ENCODE data around the gene RBM47. TPM values are rescaled to one million over a fixed set of nuclear protein-coding genes. Genes with fewer than 3 reads are reported as not detected.
A peak's percentile ranks its signal among the peaks of the same experiment; 100 is the strongest.

Gene RBM47
- total RNA-seq, 1 donor from 2014 or later = 0.98 TPM

GRCh38 chr4:40490481-40490880 lies 139.2 kb downstream of the RBM47 start:
- TF ChIP-seq CTCF (IDR thresholded peaks at IDR 0.05; ENCODE audit: partially characterized antibody, unreplicated experiment) = no peak
- Mint-ChIP-seq H3K27me3 (ENCODE audit: unreplicated experiment) (peaks cover 2% of the 10 kb centered on the region), H3K36me3 (ENCODE audit: unreplicated experiment) (no peaks in the 10 kb centered on the region), H3K4me3 (ENCODE audit: unreplicated experiment) (no peak overlapping the region), H3K9me3 (ENCODE audit: unreplicated experiment) (peaks cover 1% of the 10 kb centered on the region), H3K4me1 (ENCODE audit: low read depth, unreplicated experiment) (no peaks in the 10 kb centered on the region), H3K27ac (ENCODE audit: unreplicated experiment) (no peak overlapping the region)
- DNase-seq = no peak

DNA sequence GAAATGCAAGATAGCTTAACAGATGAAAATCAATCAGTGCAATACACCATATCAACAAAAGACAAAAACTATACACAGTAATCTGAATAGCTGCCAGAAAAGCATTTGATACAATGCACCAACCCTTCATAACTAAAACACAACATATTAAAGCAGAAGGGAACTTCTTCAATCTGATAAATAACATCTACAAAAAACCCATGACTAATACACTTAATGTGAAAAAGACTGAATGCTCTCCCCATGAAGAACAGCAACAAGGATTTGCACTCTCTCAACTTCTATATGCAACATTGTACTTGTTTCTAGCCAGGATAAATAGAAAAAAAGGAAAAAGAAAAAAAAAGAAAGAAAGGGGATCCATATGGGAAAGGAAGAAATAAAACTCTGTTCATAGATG lies 139.7 kb downstream of the RBM47 start:
- H3K4me1 Mint-ChIP-seq (ENCODE audit: low read depth, unreplicated experiment) = no peaks in the 10 kb centered on the region
- TF ChIP-seq CTCF (IDR thresholded peaks at IDR 0.05; ENCODE audit: partially characterized antibody, unreplicated experiment) = no peak
- H3K36me3 Mint-ChIP-seq (ENCODE audit: unreplicated experiment) = no peaks in the 10 kb centered on the region
- H3K4me3 Mint-ChIP-seq (ENCODE audit: unreplicated experiment) = no peak overlapping the region
- H3K27ac Mint-ChIP-seq (ENCODE audit: unreplicated experiment) = no peak overlapping the region
- DNase-seq = no peak
- H3K27me3 Mint-ChIP-seq (ENCODE audit: unreplicated experiment) = peaks cover 2% of the 10 kb centered on the region
- peaks cover 1% of the 10 kb centered on the region for H3K9me3 Mint-ChIP-seq (ENCODE audit: unreplicated experiment)

GRCh38 chr4:40486534-40486933 lies 143.1 kb downstream of the RBM47 start:
- peaks cover 7% of the 10 kb centered on the region for H3K4me1 Mint-ChIP-seq (ENCODE audit: low read depth, unreplicated experiment)
- TF ChIP-seq CTCF (IDR thresholded peaks at IDR 0.05; ENCODE audit: partially characterized antibody, unreplicated experiment) = no peak
- no peak overlapping the region for H3K4me3 Mint-ChIP-seq (ENCODE audit: unreplicated experiment)
- H3K27ac Mint-ChIP-seq (ENCODE audit: unreplicated experiment) = no peak overlapping the region
- H3K36me3 Mint-ChIP-seq (ENCODE audit: unreplicated experiment) = no peaks in the 10 kb centered on the region
- no peaks in the 10 kb centered on the region for H3K27me3 Mint-ChIP-seq (ENCODE audit: unreplicated experiment)
- no peak for DNase-seq
- H3K9me3 Mint-ChIP-seq (ENCODE audit: unreplicated experiment) = peaks cover 1% of the 10 kb centered on the region

GRCh38 chr4:40484346-40485090 lies 145.1 kb downstream of the RBM47 start:
- no peak for TF ChIP-seq CTCF (IDR thresholded peaks at IDR 0.05; ENCODE audit: partially characterized antibody, unreplicated experiment)
- Mint-ChIP-seq H3K4me1 (ENCODE audit: low read depth, unreplicated experiment) (peaks cover 7% of the 10 kb centered on the region), H3K27ac (ENCODE audit: unreplicated experiment) (no peak overlapping the region), H3K27me3 (ENCODE audit: unreplicated experiment) (no peaks in the 10 kb centered on the region), H3K4me3 (ENCODE audit: unreplicated experiment) (no peak overlapping the region), H3K36me3 (ENCODE audit: unreplicated experiment) (no peaks in the 10 kb centered on the region), H3K9me3 (ENCODE audit: unreplicated experiment) (peaks cover 1% of the 10 kb centered on the region)
- DNase-seq = no peak

DNA sequence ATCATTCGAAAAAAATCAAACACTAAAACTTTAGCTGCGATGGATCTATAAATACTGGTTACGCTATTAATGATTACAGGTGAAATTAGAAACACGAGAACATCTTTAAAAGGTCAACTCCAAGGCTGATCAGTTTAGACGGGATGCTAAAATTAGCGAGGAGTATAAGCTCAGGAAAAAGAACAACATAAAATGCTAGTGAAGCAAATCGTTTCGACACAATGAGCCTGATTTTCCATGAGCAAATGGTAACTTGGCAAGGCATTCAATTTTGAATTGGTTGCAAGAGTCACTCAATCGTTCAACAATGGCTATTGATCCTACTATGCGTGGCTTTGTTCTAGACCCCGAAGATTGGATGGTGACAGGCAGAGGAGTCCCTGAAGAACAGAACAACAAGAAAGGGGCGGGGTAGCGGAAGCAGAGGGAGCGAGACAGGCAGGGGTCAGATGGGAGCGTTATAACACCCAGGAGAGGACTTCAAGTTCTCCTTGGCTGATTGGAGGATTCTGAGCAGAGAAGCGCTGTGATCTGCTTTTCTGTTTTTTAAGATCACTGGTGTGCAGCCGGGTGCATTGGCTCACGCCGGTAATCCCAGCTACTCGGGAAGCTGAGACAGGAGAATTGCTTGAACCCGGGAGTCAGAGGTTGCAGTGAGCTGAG lies 146.5 kb downstream of the RBM47 start:
- peak overlapping the region; percentile 12 for H3K4me3 Mint-ChIP-seq (ENCODE audit: unreplicated experiment)
- peaks cover 7% of the 10 kb centered on the region for H3K4me1 Mint-ChIP-seq (ENCODE audit: low read depth, unreplicated experiment)
- H3K27ac Mint-ChIP-seq (ENCODE audit: unreplicated experiment) = peak overlapping the region; percentile 50
- TF ChIP-seq CTCF (IDR thresholded peaks at IDR 0.05; ENCODE audit: partially characterized antibody, unreplicated experiment) = no peak
- H3K36me3 Mint-ChIP-seq (ENCODE audit: unreplicated experiment) = no peaks in the 10 kb centered on the region
- H3K9me3 Mint-ChIP-seq (ENCODE audit: unreplicated experiment) = peaks cover 1% of the 10 kb centered on the region
- DNase-seq = peak; percentile 32
- no peaks in the 10 kb centered on the region for H3K27me3 Mint-ChIP-seq (ENCODE audit: unreplicated experiment)

Data from glutamatergic neuron (in vitro differentiated cells).